Bronchial epithelial cell (primary cell): ENCODE measurements around the gene TUBA3E. TPM values are rescaled to one million over a fixed set of nuclear protein-coding genes. Genes with fewer than 3 reads are reported as not detected.
"Not testable (repeated sequence)": the region's sequence is repeated elsewhere in the genome, so short reads cannot be mapped to it uniquely, and the experiment has no call there.

Experiments used
- DNase-seq: peaks from one replicate; pipeline ENCODE4 v3.0.0-alpha.2; 2010; ENCODE audit warnings: low read depth
- FAIRE-seq: peaks from 2 replicates; lab custom pipeline; 2011; peaks lifted over from hg19 to GRCh38; lab: Jason Lieb, UNC
- H3K27me3 ChIP-seq: 2 replicates; pipeline ENCODE4 v1.5.1; 2011; ENCODE audit warnings: low read length; ENCODE audit not compliant: control insufficient read depth, insufficient read depth
- H3K36me3 ChIP-seq: 2 replicates; pipeline ENCODE4 v1.5.1; 2011; ENCODE audit warnings: low read length; ENCODE audit not compliant: control insufficient read depth, insufficient read depth
- H3K4me3 ChIP-seq: 2 replicates; pipeline ENCODE4 v1.5.1; 2011; ENCODE audit warnings: mild to moderate bottlenecking, low read depth, low read length, control low read depth
- total RNA-seq: library from RNA; depleted of rRNA; stranded (reverse); fragments of >200 nt; gene quantifications from 2 replicates; pipeline ENCODE4 v1.2.1, GENCODE V29; 2014
- TF ChIP-seq, protein P1 (sequence below): IDR thresholded peaks from 2 replicates; pipeline ENCODE4 v1.5.1; 2011; ENCODE audit warnings: mild to moderate bottlenecking, moderate library complexity, low read length, control low read depth, inconsistent platforms; ENCODE audit not compliant: insufficient read depth, severe bottlenecking

The TUBA3E gene
- total RNA-seq, result not detected in 2 replicates

DNA sequence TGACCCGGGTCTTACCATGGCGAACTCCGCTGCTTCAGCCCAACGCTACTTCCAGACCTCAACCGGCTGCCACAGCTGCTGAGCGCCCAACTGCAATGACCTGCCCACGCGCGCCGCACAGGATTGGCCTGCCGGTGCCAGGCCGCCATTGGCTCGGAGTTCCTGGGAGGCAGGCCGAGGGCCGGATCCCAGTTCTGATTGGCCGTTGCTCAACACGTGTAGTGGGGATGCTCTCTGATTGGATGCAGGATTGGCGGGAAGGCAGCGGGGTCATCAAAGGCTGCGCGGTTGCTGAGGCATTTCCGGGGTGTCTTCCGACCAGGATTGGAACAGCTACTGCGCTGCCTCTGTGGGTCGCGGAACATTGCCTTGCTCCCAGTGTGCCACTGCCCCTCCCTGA lies at the start of gene TUBA3E:
Gene TUBA3E, minus strand, starts transcription at position 97 of the 400 bp plus-strand sequence. Its CDS starts 79 bp downstream, at position 18.
- Histone ChIP-seq H3K27me3 (no peaks in the 10 kb centered on the region), H3K4me3 (no peak within 1 kb of the TSS), H3K36me3 (no peaks in the 10 kb centered on the region)
- no peak for DNase-seq
- TF ChIP-seq, protein P1, sequence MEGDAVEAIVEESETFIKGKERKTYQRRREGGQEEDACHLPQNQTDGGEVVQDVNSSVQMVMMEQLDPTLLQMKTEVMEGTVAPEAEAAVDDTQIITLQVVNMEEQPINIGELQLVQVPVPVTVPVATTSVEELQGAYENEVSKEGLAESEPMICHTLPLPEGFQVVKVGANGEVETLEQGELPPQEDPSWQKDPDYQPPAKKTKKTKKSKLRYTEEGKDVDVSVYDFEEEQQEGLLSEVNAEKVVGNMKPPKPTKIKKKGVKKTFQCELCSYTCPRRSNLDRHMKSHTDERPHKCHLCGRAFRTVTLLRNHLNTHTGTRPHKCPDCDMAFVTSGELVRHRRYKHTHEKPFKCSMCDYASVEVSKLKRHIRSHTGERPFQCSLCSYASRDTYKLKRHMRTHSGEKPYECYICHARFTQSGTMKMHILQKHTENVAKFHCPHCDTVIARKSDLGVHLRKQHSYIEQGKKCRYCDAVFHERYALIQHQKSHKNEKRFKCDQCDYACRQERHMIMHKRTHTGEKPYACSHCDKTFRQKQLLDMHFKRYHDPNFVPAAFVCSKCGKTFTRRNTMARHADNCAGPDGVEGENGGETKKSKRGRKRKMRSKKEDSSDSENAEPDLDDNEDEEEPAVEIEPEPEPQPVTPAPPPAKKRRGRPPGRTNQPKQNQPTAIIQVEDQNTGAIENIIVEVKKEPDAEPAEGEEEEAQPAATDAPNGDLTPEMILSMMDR, result no peak
- FAIRE-seq, result no peak

DNA sequence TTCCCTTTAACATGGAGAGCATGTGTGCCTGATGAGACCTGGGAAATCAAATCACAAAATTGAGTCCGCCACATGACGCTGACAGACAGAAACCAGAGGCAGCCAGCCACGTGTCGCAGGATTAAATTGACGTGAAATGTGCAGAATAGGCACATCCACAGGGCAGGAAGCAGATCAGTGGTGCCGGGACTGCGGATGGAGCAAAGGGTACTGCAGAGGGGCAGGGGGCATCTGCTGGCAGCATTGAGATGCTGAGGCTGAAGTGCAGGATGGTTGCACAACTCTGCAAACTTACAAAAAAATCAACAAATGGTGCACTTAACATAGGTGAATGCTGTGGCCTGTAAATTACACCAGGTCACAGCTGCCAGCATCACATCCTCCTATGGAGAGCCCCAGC lies 48.2 kb upstream of the TUBA3E start:
- no peaks in the 10 kb centered on the region for H3K27me3 ChIP-seq
- H3K4me3 ChIP-seq, result no peak overlapping the region
- no peaks in the 10 kb centered on the region for H3K36me3 ChIP-seq
- FAIRE-seq, result no peak
- DNase-seq, result no peak
- TF ChIP-seq, protein P1, result no peak

DNA sequence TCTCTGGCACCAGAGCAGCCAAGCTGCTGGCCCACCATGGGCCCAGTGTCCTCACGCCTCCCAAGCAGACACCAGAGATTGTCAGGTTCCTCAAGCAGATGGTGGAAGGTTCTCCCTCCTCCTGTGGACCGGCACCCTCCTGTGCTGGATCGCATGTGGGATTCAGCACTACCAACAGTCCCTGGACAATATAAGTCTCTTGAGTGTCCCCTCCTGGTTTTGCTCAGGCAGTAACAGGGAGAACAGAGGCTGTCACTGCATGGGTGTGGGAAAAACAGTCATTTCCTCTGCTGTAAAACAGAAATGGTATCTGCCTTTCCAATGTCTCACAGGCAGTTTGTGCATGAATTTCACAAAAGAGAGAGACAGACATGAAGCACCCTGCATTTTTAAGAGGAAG lies 47.7 kb upstream of the TUBA3E start:
- Histone ChIP-seq H3K36me3 (no peaks in the 10 kb centered on the region), H3K27me3 (no peaks in the 10 kb centered on the region), H3K4me3 (no peak overlapping the region)
- TF ChIP-seq, protein P1, result no peak
- DNase-seq (no peak), FAIRE-seq (no peak)

DNA sequence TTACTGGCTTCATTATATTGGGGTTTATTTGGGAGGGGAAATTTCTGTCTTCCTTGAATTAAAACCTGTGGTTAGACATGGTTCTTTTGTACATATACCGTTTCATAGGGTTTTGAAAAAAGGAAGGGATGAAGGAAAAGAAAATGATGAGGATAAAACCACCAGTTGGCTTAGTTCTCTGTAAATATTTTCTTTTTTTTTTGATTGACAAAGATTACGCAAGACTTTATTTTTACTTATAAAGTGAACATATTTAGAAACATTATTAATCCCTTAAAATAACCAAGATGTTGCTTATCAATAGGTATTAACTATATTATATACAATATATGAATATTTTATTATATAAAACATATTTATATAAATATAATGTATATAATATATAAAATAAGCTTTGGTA lies 45.1 kb upstream of the TUBA3E start:
- Histone ChIP-seq H3K27me3 (no peaks in the 10 kb centered on the region), H3K4me3 (no peak overlapping the region), H3K36me3 (no peaks in the 10 kb centered on the region)
- TF ChIP-seq, protein P1, result no peak
- DNase-seq, result no peak
- FAIRE-seq, result no peak

DNA sequence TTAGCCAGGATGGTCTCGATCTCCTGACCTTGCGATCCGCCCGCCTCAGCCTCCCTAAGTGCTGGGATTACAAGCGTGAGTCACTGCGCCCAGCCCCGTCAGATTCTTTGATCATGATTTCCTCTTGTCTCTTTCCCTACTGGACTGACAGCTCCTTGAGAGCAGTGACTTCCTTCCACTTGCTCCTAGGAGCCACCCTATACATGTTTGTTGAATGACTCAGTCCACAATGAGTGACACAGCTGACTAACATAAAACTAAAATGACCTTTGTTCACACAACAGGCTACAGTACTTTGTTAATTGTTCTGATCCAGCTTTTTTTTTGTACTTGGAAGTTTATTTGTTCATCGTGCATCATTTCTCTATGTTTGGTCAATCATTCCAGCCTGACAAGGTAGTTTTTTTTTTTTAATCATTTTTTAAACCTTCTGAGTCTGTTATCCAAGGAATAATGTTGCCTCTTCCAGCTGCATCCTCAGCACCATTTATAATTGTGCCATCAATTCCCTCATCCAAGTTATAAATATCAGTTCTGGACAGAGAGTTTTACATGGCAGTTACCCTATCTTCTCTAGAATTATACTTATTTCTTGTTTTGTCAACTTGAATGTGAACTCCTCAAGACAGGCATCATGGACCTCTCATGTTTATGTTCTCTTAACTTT lies 42.9 kb upstream of the TUBA3E start:
- H3K36me3 ChIP-seq, result no peaks in the 10 kb centered on the region
- FAIRE-seq, result no peak
- peak; percentile 91 for DNase-seq
- TF ChIP-seq, protein P1, result no peak
- H3K27me3 ChIP-seq, result no peaks in the 10 kb centered on the region
- H3K4me3 ChIP-seq, result no peak overlapping the region

DNA sequence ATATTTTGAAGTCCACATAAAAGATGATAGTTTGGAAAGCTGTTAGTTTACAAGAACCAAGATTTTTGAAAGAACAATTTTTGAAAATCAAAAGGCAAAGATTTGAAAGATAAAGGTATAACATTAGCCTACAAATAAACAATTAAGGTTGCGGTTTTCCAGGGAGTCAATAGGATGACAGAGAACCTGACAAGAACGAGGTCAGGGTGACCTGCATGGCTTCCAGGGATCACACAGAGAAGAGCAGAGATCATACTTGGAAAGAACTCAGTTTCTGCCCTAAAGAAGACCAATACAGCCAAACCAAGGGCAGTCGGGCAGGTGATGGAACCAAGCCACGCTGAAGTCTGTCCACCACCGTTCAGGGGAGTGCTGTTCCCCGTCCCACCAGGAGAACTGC lies 41.3 kb upstream of the TUBA3E start:
- H3K4me3 ChIP-seq, FAIRE-seq, H3K36me3 ChIP-seq, DNase-seq, H3K27me3 ChIP-seq: not testable (repeated sequence)

DNA sequence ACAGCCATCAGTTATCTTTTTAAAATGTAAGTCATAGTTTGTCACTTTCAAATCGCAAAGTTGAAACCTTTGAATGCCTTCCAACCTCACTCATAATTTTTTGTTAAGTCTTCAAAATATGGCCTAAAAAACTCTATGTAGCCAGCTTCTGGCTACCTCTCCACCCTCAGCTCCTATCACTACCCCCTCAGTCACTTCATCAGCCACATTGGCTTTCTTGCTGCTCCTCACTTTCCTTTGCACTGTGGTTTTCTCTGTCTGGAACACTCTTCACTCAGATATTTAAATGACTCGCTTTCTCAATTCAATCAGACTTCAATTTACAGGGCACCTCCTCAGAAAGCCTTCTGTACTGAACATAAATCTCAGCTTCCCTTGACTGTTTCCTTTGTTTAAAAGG lies 34.8 kb upstream of the TUBA3E start:
- not testable (repeated sequence) for H3K36me3 ChIP-seq, H3K27me3 ChIP-seq, H3K4me3 ChIP-seq, FAIRE-seq, DNase-seq
